Fibroblast of lung (primary cell): Measurements from ENCODE around the gene NUDT5. TPM values are rescaled to one million over a fixed set of nuclear protein-coding genes. Genes with fewer than 3 reads are reported as not detected.

Experiments used
- DNase-seq, 2 donors: peaks; one replicate each; pipeline versions ENCODE4 v3.0.0 to v3.0.0-alpha.2; 2010; ENCODE audit warnings: low read depth in 2 of 2
- H2AFZ ChIP-seq: 2 replicates; pipeline ENCODE4 v1.5.1; 2012; ENCODE audit warnings: low read length, control low read depth, inconsistent platforms
- H3K27ac ChIP-seq: 2 replicates; pipeline ENCODE4 v1.5.1; 2011; ENCODE audit warnings: low read length, control low read depth; ENCODE audit not compliant: insufficient read depth
- H3K27me3 ChIP-seq: 2 replicates; pipeline ENCODE4 v1.5.1; 2011; ENCODE audit warnings: mild to moderate bottlenecking, low read length; ENCODE audit not compliant: control insufficient read depth, insufficient read depth
- H3K36me3 ChIP-seq: 2 replicates; pipeline ENCODE4 v1.5.1; 2011; ENCODE audit warnings: low read length; ENCODE audit not compliant: control insufficient read depth, insufficient read depth
- H3K4me1 ChIP-seq: 2 replicates; pipeline ENCODE4 v1.5.1; 2011; ENCODE audit warnings: low read length; ENCODE audit not compliant: control insufficient read depth, insufficient read depth; ENCODE audit errors: extremely low read depth
- H3K4me2 ChIP-seq: 2 replicates; pipeline ENCODE4 v1.5.1; 2011; ENCODE audit warnings: low read length, control low read depth; ENCODE audit not compliant: insufficient read depth; ENCODE audit errors: extremely low read depth
- H3K4me3 ChIP-seq, 4 experiments: fragments of 200-600 bp in 1 of 4; sonication (generic) in 1 of 4; replicated peaks in 1 of 4; 2 replicates each; pipeline ENCODE4 v1.5.1; 2011 to 2016; ENCODE audit warnings: low read length in 4 of 4, low read depth in 3 of 4, mild to moderate bottlenecking in 3 of 4, control low read depth in 2 of 4, inconsistent platforms in 1 of 4, mixed read lengths in 1 of 4; ENCODE audit not compliant: insufficient read depth in 1 of 4; ENCODE audit errors: control extremely low read depth in 1 of 4
- H3K79me2 ChIP-seq: 2 replicates; pipeline ENCODE4 v1.5.1; 2012; ENCODE audit warnings: mild to moderate bottlenecking, low read length, inconsistent platforms; ENCODE audit not compliant: control insufficient read depth, insufficient read depth
- H3K9ac ChIP-seq: 2 replicates; pipeline ENCODE4 v1.5.1; 2011; ENCODE audit warnings: mild to moderate bottlenecking, low read length, control low read depth; ENCODE audit not compliant: insufficient read depth
- H3K9me3 ChIP-seq: 2 replicates; pipeline ENCODE4 v1.5.1; 2012; ENCODE audit warnings: low read depth, low read length; ENCODE audit not compliant: control insufficient read depth, insufficient read depth
- H4K20me1 ChIP-seq: 2 replicates; pipeline ENCODE4 v1.5.1; 2011; ENCODE audit warnings: low read length; ENCODE audit not compliant: control insufficient read depth, insufficient read depth; ENCODE audit errors: extremely low read depth
- CTCF ChIP-seq, 2 donors: IDR thresholded peaks in 1 of 2; conservative IDR thresholded peaks in 1 of 2; 1 replicate in 1 of 2; 2 replicates in 1 of 2; pipeline ENCODE4 v1.5.1; 2011 to 2012; ENCODE audit warnings: low read length in 2 of 2, control low read depth in 1 of 2, inconsistent platforms in 1 of 2, low read depth in 1 of 2, mild to moderate bottlenecking in 1 of 2
- EZH2 ChIP-seq: IDR thresholded peaks from 2 replicates; pipeline ENCODE4 v1.5.1; 2012; ENCODE audit warnings: low read length, control low read depth, mild to moderate bottlenecking; ENCODE audit errors: missing control alignments
- polyA minus RNA-seq: library from RNA; depleted of rRNA, polyadenylated mRNA; stranded (reverse); fragments of >200 nt; gene quantifications from 2 replicates; pipeline ENCODE4 v1.2.3, GENCODE V29; 2011; ENCODE audit warnings: low replicate concordance
- polyA plus RNA-seq, 2 donors: library from polyadenylated mRNA; depleted of rRNA in 1 of 2; stranded (reverse) in 1 of 2; unstranded in 1 of 2; fragments of >200 nt; gene quantifications; 2 replicates each; pipeline ENCODE4 v1.2.1, GENCODE V29; 2011 to 2012; ENCODE audit warnings: missing spikeins in 1 of 2
- total RNA-seq: library from RNA; depleted of rRNA; stranded (reverse); fragments of >200 nt; gene quantifications from 2 replicates; pipeline ENCODE4 v1.2.1, GENCODE V29; 2014

The NUDT5 gene
- total RNA-seq: 58.0 and 58.8 TPM in 2 replicates
- 69.4 and 89.1 TPM in 2 replicates for polyA plus RNA-seq
- polyA plus RNA-seq (2012): 69.9 and 81.6 TPM in 2 replicates
- polyA minus RNA-seq: 8.9 and 17.5 TPM in 2 replicates

- Histone ChIP-seq H3K4me3 (peak within 1 kb of the TSS; percentile 75 to 99 (median 93)), H3K79me2 (peaks cover 72% of the 10 kb centered on the region)
- DNase-seq: peak; percentile 90 to 93
These were observed at the start of gene NUDT5, which contains the start of gene CDC123 for GRCh38 chr10:12195603-12196506. Gene NUDT5, minus strand, starts transcription at chr10:12195891. Its CDS starts 9,600 bp downstream, at chr10:12186291. Gene CDC123, plus strand, starts transcription at chr10:12196188. Its CDS starts 58 bp downstream, at chr10:12196246.

GRCh38 chr10:12243864-12244620 is 48.4 kb upstream of the NUDT5 start:
- peaks cover 13% of the 10 kb centered on the region for H3K36me3 ChIP-seq
- no peaks in the 10 kb centered on the region for H3K27me3 ChIP-seq
- no peaks in the 10 kb centered on the region for H3K79me2 ChIP-seq
- H3K9me3 ChIP-seq: no peaks in the 10 kb centered on the region
- H4K20me1 ChIP-seq: no peaks in the 10 kb centered on the region
- H3K4me3 ChIP-seq: no peak overlapping the region
- DNase-seq: no peak
- H3K4me2 ChIP-seq: no peak overlapping the region
- H3K27ac ChIP-seq: no peak overlapping the region
- TF ChIP-seq CTCF (conservative IDR thresholded peaks at IDR 0.05 in 1 of 2, IDR thresholded peaks at IDR 0.05 in 1 of 2; ENCODE audit: low read depth in 1 of 2, low read length in 2 of 2) (no peak), EZH2 (no peak)
- no peak overlapping the region for H3K9ac ChIP-seq
- no peak overlapping the region for H2AFZ ChIP-seq
- no peaks in the 10 kb centered on the region for H3K4me1 ChIP-seq

More at GRCh38 chr10:12195603-12196506, at the start of gene NUDT5, which contains the start of gene CDC123:
- peaks cover 3% of the 10 kb centered on the region for H4K20me1 ChIP-seq
- TF ChIP-seq CTCF (conservative IDR thresholded peaks at IDR 0.05 in 1 of 2, IDR thresholded peaks at IDR 0.05 in 1 of 2; ENCODE audit: low read depth in 1 of 2, low read length in 2 of 2): no peak
- no peak for TF ChIP-seq EZH2
- peak within 1 kb of the TSS; percentile 90 for H2AFZ ChIP-seq
- no peaks in the 10 kb centered on the region for H3K27me3 ChIP-seq
- H3K4me2 ChIP-seq: peak within 1 kb of the TSS; percentile 88
- peak within 1 kb of the TSS; percentile 90 for H3K27ac ChIP-seq
- H3K9ac ChIP-seq: peak within 1 kb of the TSS; percentile 81
- no peaks in the 10 kb centered on the region for H3K9me3 ChIP-seq
- peaks cover 1% of the 10 kb centered on the region for H3K36me3 ChIP-seq
- H3K4me1 ChIP-seq: peaks cover 6% of the 10 kb centered on the region
